BJ (cell line): ENCODE data around the gene HAPLN1. TPM values are rescaled to one million over a fixed set of nuclear protein-coding genes. Genes with fewer than 3 reads are reported as not detected.

Experiments used
- CTCF ChIA-PET: fragments of 350-600 bp; formaldehyde crosslinking; extraction: SDS; loops from one replicate; lab custom pipeline; 2021; ENCODE audit warnings: antibody characterized with exemption, inconsistent platforms; lab: Yijun Ruan, JAX
- POLR2A ChIA-PET: fragments of 300-600 bp; sonication (Branson Sonifier 250); formaldehyde crosslinking; extraction: SDS; loops from one replicate; lab custom pipeline; 2021; ENCODE audit warnings: antibody characterized with exemption; lab: Charles Lee
- DNase-seq: peaks from one replicate; pipeline ENCODE4 v3.0.0-alpha.2; 2011; ENCODE audit warnings: low read depth
- H3K27me3 ChIP-seq: 2 replicates; pipeline ENCODE4 v1.6.0; 2011; ENCODE audit warnings: low read length; ENCODE audit not compliant: control insufficient read depth, insufficient read depth
- H3K36me3 ChIP-seq: 2 replicates; pipeline ENCODE4 v1.5.1; 2011; ENCODE audit warnings: low read length; ENCODE audit not compliant: control insufficient read depth, insufficient read depth
- H3K4me3 ChIP-seq: 2 replicates; pipeline ENCODE4 v1.5.1; 2011; ENCODE audit warnings: low read depth, mild to moderate bottlenecking, control low read depth, low read length
- polyA plus RNA-seq: library from polyadenylated mRNA; depleted of rRNA; stranded (reverse); fragments of >200 nt; gene quantifications from 2 replicates; pipeline ENCODE4 v1.2.3, GENCODE V29; 2011
- TF ChIP-seq, protein P1 (sequence below): IDR thresholded peaks from 2 replicates; pipeline ENCODE4 v1.5.1; 2011; ENCODE audit warnings: low read depth, mild to moderate bottlenecking, control low read depth, inconsistent platforms, low read length, moderate library complexity; ENCODE audit not compliant: insufficient read depth

HAPLN1 gene
- polyA plus RNA-seq, 1 experiment: 2.5 TPM

DNA sequence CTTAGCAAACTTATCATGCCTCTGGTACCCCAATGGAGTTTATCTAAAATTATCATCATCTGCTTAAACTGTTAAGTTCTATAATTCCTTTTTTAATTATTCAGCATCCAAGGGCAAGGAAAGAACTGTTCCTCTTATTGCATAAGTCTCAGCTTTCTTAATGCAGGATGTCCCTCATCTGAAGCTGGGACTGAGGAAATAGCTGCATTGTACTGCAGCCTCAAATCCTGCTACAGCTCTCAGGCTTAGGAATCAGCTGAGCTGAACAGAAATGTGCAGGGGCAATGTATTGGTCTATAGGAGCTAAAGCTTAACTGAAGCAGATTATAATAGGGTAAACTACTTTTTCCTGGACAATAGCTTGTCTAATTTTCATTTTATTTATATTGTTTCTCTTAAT, 48.0 kb downstream of the HAPLN1 start:
- Histone ChIP-seq H3K36me3 (no peaks in the 10 kb centered on the region), H3K27me3 (no peaks in the 10 kb centered on the region), H3K4me3 (no peak overlapping the region)
- ChIA-PET CTCF (no interaction called here), POLR2A (no interaction called here)
- TF ChIP-seq, protein P1, sequence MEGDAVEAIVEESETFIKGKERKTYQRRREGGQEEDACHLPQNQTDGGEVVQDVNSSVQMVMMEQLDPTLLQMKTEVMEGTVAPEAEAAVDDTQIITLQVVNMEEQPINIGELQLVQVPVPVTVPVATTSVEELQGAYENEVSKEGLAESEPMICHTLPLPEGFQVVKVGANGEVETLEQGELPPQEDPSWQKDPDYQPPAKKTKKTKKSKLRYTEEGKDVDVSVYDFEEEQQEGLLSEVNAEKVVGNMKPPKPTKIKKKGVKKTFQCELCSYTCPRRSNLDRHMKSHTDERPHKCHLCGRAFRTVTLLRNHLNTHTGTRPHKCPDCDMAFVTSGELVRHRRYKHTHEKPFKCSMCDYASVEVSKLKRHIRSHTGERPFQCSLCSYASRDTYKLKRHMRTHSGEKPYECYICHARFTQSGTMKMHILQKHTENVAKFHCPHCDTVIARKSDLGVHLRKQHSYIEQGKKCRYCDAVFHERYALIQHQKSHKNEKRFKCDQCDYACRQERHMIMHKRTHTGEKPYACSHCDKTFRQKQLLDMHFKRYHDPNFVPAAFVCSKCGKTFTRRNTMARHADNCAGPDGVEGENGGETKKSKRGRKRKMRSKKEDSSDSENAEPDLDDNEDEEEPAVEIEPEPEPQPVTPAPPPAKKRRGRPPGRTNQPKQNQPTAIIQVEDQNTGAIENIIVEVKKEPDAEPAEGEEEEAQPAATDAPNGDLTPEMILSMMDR: no peak
- DNase-seq: no peak

DNA sequence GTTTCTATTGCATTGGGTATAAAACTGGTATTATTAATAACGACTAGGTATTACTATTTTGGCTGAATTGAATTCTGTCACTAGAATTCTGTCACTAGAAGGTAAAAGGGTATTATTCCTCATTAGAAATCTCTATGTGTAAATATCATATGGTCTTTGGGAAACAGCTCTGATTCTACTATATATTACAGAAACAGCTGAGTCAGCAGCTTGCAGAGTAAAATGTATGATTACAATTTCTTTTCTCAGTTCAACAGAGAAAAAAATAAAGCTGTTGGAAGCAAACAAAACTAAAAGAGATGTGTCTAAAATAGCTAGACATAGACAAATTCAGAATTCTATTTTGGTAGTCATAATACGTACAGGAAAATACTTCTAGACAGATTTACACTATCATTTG, 48.5 kb downstream of the HAPLN1 start:
- CTCF ChIA-PET: interaction anchor here (0.6 kb wide), 1 partner anchor 1374 kb away, joined by 3 read pairs; no protein-coding TSS in a partner anchor
- Histone ChIP-seq H3K4me3 (no peak overlapping the region), H3K36me3 (no peaks in the 10 kb centered on the region), H3K27me3 (no peaks in the 10 kb centered on the region)
- no peak for DNase-seq
- TF ChIP-seq, protein P1: no peak
- POLR2A ChIA-PET: no interaction called here

DNA sequence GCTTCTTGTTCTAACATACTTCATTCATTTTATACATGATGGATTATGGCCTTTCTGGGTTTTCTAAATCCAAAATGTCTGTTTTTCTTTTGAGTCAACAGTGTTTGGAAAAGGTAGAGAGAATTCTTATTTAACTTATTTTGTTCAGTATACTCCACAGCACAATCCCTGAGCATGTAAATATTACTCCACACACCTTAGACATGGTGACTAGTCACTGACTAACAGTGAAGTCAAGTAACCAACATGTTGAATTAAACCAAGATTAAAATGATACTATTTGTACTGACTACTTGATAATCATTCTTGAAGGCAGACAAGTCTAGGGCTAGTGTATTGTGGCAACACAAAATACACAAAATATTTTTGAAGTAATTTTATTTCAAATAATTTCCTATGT, 55.0 kb downstream of the HAPLN1 start:
- POLR2A ChIA-PET: no interaction called here
- H3K36me3 ChIP-seq: no peaks in the 10 kb centered on the region
- no peak for DNase-seq
- CTCF ChIA-PET: no interaction called here
- TF ChIP-seq, protein P1: no peak
- H3K27me3 ChIP-seq: no peaks in the 10 kb centered on the region
- no peak overlapping the region for H3K4me3 ChIP-seq

DNA sequence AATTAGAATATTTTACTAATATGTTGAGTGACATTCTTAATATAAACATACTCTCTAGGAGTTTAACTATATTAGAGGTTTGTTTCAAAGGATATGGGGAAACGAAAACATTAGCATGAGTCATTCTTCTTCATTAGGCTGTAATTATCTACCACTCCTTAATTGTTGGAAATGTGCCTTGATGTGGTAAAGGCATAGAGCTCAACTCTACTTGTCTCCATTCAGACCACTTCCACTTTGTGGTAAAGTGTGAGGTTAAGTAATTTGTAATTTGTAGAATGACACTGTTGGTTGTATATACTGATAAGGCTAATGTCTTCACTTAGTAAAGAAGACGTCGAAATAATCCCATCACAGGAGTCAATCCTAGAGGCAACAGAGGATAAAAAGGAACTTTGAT, 58.1 kb downstream of the HAPLN1 start:
- ChIA-PET POLR2A (no interaction called here), CTCF (no interaction called here)
- H3K27me3 ChIP-seq: no peaks in the 10 kb centered on the region
- no peaks in the 10 kb centered on the region for H3K36me3 ChIP-seq
- DNase-seq: no peak
- TF ChIP-seq, protein P1: no peak
- no peak overlapping the region for H3K4me3 ChIP-seq

DNA sequence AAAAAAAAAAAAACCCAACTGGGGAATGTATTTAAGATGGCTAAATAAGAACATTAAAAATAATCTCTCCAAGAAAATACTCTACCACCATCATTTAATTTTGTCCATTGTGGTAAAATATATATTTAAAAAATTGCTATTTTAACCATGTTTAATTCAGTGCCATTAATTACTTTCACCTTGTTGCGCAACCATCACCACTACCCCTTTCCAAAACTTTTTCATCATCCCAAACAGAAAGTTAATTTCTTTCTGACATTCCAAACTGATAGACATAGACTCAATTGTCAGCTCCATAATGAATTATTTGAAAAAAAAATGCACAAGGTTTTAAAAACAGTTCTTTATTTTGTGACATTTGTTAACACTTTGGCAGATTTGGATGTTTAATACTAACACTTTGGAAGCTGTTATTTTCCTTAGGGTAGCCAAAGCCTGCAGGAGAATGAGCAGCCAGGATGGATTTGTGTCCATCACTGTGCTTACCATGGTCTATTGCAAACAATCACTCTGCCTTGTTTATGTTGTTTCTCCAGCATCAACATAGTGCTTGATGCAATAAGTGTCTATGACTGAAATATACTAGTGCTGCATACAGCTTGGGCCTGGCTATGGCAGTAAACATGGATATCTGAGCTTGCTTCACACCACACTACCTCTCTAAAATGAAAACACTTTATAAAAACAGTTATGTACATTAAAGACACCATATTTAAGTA, 62.7 kb downstream of the HAPLN1 start:
- ChIA-PET POLR2A (no interaction called here), CTCF (interaction anchor here (0.6 kb wide), 1 partner anchor 10 kb away, joined by 3 read pairs; no protein-coding TSS in a partner anchor)
- no peak overlapping the region for H3K4me3 ChIP-seq

More for the DNA sequence above, 62.7 kb downstream of the HAPLN1 start:
- Histone ChIP-seq H3K27me3 (no peaks in the 10 kb centered on the region), H3K36me3 (no peaks in the 10 kb centered on the region)
- TF ChIP-seq, protein P1: no peak
- no peak for DNase-seq
